WERI-Rb-1 (cell line): ENCODE results near the gene TIPARP.

Experiments
- DNase-seq: peaks from one replicate; pipeline ENCODE4 v3.0.0-alpha.2; 2020
- H3K27ac ChIP-seq: fragments of 250-450 bp; sonication (Bioruptor Pico); 2 replicates; pipeline ENCODE4 v1.5.1; 2020; ENCODE audit warnings: mild to moderate bottlenecking, moderate library complexity
- H3K27me3 ChIP-seq: fragments of 250-450 bp; sonication (Bioruptor Pico); 2 replicates; pipeline ENCODE4 v1.5.1; 2021; ENCODE audit warnings: mild to moderate bottlenecking, low read depth, moderate library complexity; ENCODE audit not compliant: insufficient read depth, severe bottlenecking
- H3K36me3 ChIP-seq: fragments of 250-450 bp; sonication (Bioruptor Pico); 2 replicates; pipeline ENCODE4 v1.5.1; 2020; ENCODE audit warnings: mild to moderate bottlenecking, moderate library complexity
- H3K4me3 ChIP-seq: 2 replicates; pipeline ENCODE4 v1.5.1; 2011; ENCODE audit warnings: low read depth, mild to moderate bottlenecking, control low read depth, low read length
- H3K9me3 ChIP-seq: fragments of 250-450 bp; sonication (Bioruptor Pico); 2 replicates; pipeline ENCODE4 v1.5.1; 2021; ENCODE audit warnings: mild to moderate bottlenecking, moderate library complexity; ENCODE audit not compliant: severe bottlenecking
- TF ChIP-seq, protein P1 (sequence below): IDR thresholded peaks from 2 replicates; pipeline ENCODE4 v1.5.1; 2011; ENCODE audit warnings: low read depth, mild to moderate bottlenecking, control low read depth, inconsistent platforms, low read length

The TIPARP gene

GRCh38 chr3:156751461-156752025 is 77.2 kb downstream of the TIPARP start:
- Histone ChIP-seq H3K9me3 (no peaks in the 10 kb centered on the region), H3K27ac (no peak overlapping the region), H3K4me3 (no peak overlapping the region), H3K27me3 (no peaks in the 10 kb centered on the region), H3K36me3 (no peaks in the 10 kb centered on the region)
- DNase-seq = no peak
- TF ChIP-seq, protein P1, sequence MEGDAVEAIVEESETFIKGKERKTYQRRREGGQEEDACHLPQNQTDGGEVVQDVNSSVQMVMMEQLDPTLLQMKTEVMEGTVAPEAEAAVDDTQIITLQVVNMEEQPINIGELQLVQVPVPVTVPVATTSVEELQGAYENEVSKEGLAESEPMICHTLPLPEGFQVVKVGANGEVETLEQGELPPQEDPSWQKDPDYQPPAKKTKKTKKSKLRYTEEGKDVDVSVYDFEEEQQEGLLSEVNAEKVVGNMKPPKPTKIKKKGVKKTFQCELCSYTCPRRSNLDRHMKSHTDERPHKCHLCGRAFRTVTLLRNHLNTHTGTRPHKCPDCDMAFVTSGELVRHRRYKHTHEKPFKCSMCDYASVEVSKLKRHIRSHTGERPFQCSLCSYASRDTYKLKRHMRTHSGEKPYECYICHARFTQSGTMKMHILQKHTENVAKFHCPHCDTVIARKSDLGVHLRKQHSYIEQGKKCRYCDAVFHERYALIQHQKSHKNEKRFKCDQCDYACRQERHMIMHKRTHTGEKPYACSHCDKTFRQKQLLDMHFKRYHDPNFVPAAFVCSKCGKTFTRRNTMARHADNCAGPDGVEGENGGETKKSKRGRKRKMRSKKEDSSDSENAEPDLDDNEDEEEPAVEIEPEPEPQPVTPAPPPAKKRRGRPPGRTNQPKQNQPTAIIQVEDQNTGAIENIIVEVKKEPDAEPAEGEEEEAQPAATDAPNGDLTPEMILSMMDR = no peak
